Measurements from ENCODE around the gene HUS1.
"Not testable (repeated sequence)": the region's sequence is repeated elsewhere in the genome, so short reads cannot be mapped to it uniquely, and the experiment has no call there.

The HUS1 gene

DNA sequence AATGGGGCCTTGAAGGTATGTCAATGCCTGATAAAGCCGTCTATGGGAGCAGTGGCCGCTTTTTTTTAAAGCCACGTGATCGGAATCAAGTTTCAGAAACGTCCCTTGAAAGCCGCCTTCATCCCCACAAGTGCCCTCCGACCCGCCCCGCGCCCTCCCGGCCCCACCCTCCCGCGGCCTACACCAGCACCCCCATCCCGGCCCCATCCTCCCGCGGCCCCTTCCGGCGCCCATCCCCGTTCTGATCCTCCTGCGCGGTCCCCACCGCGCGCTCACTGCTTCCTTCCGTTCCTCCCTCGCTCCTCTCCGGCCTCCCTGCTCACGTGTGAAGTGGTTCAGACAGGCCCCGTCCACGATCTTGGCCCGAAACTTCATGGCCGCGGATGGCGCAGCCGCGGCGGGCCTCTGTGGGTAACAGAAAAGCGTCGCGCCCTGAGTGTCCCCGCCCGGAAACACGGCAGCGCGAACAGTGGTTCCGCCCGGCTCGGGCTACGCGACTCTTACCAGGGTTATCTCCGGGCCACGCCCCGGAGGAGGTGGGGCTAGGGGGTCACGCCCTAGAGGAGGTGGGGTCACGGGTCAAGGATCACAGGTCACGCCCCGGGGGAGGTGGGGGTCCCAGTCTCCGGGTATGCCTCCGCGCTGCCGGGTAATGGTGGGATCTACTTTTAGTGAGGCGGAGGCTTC, at the start of gene HUS1:
Gene HUS1, minus strand, starts transcription at position 471 of the 687 bp plus-strand sequence. Its CDS starts 96 bp downstream, at position 375.
- peak; percentile 70 to 85 (median 80) for DNase-seq (ENCODE audit: low read depth in 2 of 3, low spot score in 2 of 3)

DNA sequence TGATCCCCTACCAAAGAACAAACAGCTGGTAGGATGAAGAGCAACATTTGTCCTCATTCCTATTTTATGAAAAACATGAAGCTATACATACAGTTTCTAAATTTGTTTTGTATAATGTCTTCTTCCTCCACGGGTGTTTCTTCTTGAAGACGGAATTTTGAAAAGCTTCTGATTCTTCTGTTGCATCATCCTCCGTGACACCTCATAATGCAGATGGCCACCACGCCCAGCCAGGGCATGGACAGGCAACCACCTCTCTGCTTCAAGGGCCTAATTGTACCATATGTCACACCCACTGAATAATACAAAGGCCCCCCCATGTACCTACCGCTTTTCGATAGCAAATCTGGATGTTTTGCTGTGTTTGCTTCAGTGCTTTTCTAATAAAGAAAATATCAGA, 49.5 kb upstream of the HUS1 start, which contains the start of gene SUN3:
Gene SUN3, minus strand, starts transcription at position 170 of the 400 bp plus-strand sequence. Its CDS starts 169 bp downstream, at position 1.
- DNase-seq (ENCODE audit: low read depth in 2 of 3, low spot score in 2 of 3), result no peak

DNA sequence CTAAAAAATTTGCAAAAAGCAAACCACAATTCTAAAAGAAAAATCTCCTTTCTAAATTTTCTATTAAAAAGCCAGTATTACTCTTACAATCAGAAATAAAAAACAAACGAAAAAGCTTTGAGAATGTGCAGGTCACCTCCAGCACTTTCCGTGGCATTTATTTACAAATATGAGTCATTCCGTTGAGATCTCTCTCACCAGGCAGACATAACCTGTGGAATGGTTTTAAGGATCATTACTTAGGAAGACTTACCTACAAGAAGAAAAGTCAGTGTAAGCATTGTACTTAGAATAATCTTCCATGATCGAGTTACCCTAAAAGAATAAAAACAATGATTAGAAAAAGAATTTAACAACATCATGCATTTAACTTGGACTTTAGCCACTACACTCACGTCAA, 46.2 kb upstream of the HUS1 start:
- DNase-seq (ENCODE audit: low read depth in 2 of 3, low spot score in 2 of 3), result no peak

DNA sequence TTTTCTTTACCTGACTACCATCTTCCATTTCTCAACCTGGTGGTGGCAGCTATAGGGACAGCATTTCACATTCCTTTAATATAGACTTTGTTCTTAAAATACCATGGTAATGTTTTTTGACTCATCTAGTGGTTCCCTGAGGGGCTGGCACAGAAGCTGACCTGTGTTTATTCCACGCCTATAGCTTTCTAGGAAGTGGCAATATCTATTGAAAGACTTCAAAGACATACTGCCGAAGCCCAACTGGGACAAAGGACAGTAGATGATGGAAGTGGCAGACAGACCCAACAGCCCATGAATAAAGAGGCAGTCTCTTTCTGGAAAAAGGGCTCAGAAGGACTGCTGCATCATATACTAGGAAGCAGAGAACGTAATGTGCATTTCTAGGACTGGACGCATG, 38.3 kb upstream of the HUS1 start:
- no peak for DNase-seq (ENCODE audit: low read depth in 2 of 3, low spot score in 2 of 3)

DNA sequence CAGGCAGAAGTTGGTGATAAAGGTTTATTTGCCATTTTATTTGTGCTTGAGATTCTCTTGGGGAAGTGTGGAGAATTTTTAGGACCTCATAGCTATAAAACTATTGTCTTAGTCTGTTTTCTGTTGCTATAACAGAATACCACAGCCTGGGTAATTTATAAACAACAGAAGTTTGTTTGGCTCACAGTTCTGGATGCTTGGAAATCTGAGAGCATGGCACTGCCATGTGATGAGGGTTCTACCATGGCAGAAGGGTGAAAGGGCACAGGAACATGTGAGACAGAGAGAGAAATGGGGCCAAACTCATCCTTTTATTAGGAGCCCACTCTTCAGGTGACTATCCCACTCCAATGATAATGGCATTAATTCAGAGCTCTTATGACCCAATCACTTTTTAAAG, 37.2 kb upstream of the HUS1 start:
- DNase-seq (ENCODE audit: low read depth in 2 of 3, low spot score in 2 of 3), result no peak

DNA sequence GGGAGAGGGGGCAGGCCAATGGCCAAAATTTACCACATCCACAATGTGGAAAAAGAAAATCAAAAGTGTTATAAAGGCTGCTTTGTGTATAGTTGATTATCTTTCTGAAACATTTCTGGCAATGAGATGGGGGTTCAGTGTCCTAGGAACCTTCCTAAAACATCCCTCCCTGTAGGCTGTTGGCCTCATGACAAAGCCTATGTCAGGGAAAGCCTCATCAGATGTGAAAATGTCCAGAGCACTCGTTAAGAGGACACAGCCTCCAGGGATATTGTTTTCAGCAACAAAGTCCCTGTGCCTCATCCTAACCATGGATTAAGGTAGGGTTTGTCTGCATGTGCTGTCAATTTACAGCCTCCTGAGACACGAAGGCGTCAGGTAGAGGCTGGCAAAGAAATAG, 32.5 kb upstream of the HUS1 start:
- no peak for DNase-seq (ENCODE audit: low read depth in 2 of 3, low spot score in 2 of 3)

DNA sequence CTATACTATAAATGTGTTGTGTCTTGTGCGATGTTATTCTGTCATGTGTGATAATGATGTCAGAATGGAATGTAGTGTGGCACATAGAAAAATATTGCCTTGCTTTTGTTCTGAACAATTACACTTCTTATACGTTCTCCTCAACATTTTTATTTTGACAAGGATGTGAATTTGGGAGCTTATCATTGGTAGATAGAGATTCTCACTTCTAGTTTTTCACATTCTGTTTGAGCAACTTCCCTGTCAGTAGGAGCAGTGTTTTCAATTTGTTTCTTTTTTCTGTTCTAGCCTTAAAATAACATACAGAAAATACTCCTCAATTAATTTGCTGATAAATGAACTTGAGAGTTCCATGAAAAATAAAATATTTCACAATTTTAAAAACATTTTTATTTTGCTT, 31.9 kb upstream of the HUS1 start:
- DNase-seq (ENCODE audit: low read depth in 2 of 3, low spot score in 2 of 3), result no peak

DNA sequence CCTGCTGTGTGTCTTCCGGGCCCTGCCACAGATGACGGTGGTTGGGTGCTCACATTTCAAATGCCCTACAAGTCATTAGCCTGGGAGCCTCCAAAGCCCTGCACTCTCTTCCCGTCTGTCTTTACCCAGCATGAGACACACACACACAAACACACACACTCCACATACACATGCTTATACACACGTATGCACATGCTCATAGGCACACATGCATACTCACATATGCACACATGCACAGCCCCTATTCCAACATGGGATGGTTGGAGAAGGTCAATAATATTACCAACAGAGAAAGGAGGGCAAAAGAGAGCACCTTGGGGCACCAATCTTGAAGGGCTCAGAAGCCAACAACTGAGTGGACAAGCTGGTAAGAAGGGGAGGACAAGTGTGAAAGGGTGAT, 30.5 kb upstream of the HUS1 start:
- no peak for DNase-seq (ENCODE audit: low read depth in 2 of 3, low spot score in 2 of 3)

DNA sequence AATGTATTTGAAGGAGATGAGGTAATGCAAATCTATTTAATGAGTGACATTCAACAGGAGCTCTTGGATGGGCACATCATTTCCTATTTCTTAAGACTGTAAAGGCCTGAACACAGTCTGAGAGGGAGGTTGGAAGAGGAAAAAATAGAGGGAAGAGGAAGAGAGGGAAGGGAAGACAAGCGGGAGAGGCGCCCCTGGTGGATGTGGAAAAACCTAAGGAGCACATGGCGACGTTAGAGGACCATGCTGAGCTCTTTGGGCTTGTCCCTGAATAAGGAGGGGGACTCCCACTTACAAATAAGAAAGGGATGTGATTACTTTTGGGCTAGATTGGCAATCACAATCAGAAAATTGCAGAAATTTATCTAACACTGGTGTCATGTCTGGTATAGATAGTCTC, 29.8 kb upstream of the HUS1 start:
- no peak for DNase-seq (ENCODE audit: low read depth in 2 of 3, low spot score in 2 of 3)

DNA sequence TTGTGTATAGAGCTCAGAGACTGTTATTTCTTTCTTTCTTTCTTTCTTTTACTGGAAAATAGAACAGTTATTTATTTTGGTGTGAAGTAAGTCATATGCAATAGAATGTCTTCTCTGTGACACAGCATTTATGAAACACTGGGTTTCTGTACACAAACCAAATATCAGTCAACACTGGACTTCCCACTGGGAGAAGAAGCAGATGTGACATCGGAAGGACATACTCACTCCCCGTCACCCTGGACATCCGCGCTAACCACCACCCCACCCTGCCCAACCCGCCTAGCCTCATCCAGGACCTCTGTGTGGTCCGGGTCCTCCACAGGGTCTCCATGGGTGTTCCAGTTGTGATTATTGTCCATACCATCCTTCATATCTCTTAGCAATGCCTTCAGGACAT, 27.5 kb upstream of the HUS1 start:
- no peak for DNase-seq (ENCODE audit: low read depth in 2 of 3, low spot score in 2 of 3)

DNA sequence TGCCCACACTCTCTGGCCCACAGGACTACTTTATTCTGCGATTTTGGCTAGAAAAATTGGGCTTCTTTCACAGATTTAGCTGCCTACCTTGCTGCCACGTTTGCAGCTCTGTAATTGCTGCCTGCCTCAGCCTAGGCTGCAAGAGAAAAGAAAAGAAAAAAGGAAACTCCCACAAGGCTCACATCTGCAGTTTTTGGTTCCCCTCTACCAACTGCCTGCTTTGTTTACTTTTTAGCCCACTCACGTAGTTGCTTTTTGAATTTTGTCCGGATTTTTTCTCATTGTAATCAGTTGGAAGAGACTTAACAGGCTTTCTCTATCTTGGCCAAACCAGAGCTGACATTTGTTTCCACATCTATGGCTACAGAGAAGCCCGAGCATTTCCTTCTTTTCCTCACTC, 25.2 kb upstream of the HUS1 start:
- no peak for DNase-seq (ENCODE audit: low read depth in 2 of 3, low spot score in 2 of 3)

DNA sequence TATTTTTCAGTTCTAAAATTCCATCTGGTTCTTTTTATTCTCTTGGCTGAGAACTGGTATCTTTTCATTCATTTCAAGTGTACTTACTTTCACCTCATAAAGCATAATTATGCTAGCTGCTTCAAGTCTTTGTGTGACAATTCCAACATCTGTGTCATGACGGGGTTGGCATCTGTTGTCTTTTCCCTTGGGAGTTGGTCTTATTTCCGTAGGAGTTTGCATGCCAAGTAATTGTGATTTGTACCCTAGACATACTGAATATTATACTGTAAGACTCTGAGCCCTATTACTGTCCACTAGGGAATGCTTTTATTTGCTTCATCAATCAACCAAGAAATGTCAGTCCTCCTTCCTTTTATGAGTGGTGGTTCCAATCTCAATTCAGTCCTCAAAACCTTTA, 24.6 kb upstream of the HUS1 start:
- DNase-seq (ENCODE audit: low read depth in 2 of 3, low spot score in 2 of 3), result no peak

DNA sequence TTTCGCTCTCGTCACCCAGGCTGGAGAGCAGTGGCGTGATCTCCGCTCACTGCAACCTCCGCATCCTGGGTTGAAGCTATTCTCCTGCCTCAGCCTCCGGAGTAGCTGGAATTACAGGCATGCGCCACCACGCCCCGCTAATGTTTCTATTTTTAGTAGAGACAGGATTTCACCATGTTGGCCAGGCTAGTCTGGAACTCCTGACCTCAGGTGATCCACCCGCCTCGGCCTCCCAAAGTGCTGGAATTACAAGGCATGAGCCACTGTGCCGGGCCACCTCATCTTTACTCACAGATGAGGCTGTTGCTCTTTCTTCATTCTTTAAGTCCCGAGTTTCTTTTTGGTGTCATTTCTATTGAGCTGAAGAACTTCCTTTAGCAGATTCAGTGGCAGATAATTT, 20.7 kb upstream of the HUS1 start:
- DNase-seq (ENCODE audit: low read depth in 2 of 3, low spot score in 2 of 3), result not testable (repeated sequence)

DNA sequence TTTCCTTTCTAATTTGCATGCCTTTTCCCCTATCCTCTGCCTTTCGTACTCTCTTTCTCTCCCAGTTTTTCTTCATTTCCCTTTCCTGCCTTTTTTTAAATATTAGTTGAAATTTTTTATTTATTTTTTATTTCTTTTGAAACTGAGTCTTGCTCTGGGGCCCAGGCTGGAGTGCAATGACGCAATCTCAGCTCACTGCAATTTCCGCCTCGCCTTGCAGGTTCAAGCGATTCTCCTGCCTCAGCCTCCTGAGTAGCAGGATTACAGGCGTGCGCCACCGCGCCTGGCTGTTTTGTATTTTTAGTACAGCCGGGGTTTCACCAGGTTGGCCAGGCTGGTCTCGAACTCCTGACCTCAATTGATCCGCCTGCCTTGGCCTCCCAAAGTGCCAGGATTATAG, 20.0 kb upstream of the HUS1 start:
- DNase-seq (ENCODE audit: low read depth in 2 of 3, low spot score in 2 of 3), result no peak

DNA sequence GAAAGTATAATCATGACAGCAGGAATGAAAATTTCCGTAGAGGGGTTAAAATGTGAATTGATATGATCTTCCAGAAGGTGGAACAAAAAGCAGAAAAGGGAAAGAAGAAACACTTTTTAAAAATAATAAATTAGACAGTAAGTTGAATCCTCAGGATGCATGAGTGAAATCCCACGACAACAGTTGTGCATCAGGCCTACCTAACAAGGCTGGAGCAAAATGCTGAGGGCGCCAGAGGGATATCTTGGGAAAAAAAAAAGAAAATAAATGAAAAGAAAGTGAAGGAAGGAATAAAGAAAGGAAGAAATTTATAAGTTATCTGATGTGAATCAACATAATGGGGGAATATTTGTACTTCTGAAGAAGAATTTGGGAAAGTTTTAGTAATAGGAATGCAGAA, 13.0 kb upstream of the HUS1 start:
- DNase-seq (ENCODE audit: low read depth in 2 of 3, low spot score in 2 of 3), result no peak

DNA sequence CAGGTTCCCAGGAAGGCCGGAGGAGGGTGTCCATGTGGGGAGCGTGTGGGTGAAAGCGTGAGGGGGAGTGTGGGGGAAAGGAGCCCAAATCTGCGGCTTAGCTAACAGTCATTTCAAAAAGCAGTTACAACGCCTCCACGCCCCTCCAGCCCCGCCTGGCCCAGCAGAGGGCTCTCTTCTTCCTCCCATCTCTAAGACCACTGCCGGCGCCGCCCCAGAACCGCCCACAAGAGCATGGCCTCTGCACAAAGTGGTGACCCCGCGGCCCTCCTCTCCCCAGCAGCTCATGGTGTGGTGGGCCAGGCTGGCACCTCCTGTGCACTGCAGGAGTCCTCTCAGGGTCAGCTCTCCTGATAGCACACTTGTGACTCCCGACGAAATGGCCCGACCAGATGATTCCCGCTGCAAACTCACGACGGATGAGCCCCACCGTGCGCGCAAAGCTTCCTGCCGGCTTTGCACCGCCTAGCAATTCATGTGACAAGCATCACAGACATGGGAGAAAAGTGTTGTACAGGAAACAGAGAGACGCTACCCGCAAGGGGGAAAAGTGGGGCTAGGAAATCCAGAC, 12.4 kb upstream of the HUS1 start:
- peak; percentile 62 to 78 (median 66) for DNase-seq (ENCODE audit: low read depth in 2 of 3, low spot score in 2 of 3)

DNA sequence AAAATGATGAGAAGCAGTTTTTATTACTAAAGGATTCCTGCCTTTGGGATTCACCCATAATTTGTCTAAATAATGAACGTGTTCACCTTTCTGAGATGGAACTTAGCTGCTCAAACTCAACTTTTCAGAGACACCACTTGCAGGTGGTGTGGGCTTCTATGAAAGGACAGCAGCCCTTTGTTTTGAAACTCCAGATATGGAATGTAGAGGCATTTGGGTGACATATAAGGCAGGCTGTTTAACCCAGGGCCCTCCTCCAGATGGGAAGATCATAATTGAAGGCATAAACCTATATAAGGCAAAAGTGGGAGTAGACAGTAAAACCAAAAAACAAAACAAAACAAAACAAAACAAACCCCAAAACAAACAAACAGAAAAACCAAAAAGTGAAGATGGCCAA, 11.9 kb upstream of the HUS1 start:
- DNase-seq (ENCODE audit: low read depth in 2 of 3, low spot score in 2 of 3), result no peak

DNA sequence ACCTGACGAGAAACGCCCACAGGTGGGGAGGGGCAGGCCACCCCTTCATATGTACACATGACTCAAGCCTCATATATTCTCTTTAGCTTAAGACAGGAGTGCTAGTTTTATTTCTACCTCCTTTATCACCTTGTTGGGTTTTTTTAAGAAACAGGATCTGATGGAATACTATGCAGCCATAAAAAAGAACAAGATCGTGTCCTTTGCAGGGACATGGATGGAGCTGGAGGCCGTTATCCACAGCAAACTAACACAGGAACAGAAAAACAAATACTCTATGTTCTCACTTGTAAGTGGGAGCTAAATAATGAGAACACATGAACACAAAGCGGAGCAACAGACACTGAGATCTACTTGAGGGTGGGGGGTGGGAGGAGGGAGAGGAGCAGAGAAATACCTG, 11.2 kb upstream of the HUS1 start:
- DNase-seq (ENCODE audit: low read depth in 2 of 3, low spot score in 2 of 3), result no peak

DNA sequence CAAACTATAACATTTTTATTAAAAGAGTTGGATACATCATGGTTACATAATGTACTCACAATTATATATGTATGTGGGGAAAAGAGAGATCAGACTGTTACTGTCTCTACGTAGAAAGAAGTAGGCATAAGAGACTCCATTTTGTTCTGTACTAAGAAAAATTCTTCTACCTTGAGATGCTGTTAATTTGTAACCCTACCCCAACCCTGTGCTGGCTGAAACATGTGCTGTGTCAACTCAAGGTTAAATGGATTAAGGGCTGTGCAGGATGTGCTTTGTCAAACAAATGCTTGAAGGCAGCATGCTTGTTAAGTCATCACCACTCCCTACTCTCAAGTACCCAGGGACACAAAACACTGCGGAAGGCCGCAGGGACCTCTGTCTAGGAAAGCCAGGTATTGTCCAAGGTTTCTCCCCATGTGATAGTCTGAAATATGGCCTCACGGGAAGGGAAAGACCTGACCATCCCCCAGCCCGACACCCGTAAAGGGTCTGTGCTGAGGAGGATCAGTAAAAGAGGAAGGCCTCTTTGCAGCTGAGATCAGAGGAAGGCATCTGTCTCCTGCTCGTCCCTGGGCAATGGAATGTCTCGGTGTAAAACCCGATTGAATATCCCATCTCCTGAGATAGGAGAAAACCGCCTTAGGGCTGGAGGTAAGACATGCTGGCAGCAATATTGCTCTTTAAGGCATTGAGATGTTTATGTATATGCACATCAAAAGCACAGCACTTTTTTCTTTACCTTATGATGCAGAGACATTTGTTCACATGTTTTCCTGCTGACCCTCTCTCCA, 10.4 kb upstream of the HUS1 start:
- DNase-seq (ENCODE audit: low read depth in 2 of 3, low spot score in 2 of 3), result not testable (repeated sequence)

DNA sequence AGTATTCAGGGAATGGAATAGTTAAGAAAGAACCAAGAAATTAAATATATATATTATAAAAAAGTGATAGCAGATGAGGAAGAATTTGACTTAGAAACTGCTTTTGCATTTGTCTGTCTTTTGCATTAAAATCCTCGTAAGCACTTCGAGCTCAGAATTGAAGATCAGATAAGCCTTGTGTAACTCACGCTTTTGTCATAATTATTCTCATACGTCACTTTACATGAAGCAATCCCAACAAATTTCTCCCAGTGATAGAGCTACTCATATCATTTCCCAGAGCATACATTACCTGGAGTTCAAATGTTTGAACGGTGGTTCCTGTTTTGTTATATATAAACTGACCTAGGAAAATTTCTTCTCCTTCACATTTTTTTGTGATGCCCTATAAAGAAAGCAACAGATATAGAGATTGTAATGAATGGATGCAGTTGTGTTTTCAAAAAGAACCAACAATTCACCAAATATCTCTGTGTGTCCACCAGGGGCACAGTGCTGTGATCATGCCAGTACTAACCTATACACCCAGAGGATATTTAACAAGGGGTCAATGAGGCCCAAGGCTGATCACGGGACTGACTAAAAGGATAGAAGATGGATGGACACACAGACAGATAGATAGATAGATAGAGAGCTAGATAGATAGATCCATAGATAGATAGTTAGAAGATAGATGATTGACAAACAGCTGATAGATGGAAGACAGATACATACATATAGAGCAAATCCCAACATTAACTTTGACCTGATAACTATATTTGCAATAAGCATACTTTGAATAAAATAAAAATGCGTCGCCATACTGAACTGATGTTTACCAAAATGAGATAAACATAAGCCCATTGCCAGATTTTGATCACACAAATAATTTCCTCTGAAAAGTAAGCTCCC, 9.3 kb upstream of the HUS1 start:
- no peak for DNase-seq (ENCODE audit: low read depth in 2 of 3, low spot score in 2 of 3)

DNA sequence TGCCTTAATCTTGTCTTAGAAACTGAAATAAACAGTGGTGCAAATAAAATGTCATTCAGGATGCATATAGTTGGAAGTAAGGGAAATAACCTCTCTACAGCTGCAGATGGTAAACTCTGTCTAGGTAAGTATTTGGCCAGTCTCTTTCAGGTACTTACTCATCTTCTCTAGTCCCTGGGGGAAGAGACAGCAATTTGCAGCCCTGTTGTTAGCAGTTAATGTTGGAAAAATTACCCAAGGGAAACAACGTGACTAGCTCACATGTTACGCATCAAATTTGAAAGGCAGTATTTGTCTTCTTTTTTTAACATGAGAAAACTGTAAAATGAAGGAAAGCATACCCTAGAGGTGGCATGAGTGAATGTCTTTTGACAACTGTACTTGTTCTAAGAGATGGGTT, 3.2 kb upstream of the HUS1 start:
- no peak for DNase-seq (ENCODE audit: low read depth in 2 of 3, low spot score in 2 of 3)

Measured in activated CD8-positive, alpha-beta memory T cell treated with anti-CD3 and anti-CD28 coated beads for 48 hours (primary cell).